Keratinocyte (primary cell): Measurements from ENCODE around the gene FGF4. TPM values are rescaled to one million over a fixed set of nuclear protein-coding genes. Genes with fewer than 3 reads are reported as not detected.
A peak's percentile ranks its signal among the peaks of the same experiment; 100 is the strongest.

Source experiments
- DNase-seq: peaks from one replicate; pipeline ENCODE4 v3.0.0-alpha.2; 2011; ENCODE audit warnings: low read depth, missing footprints, low spot score
- FAIRE-seq: peaks from 2 replicates; lab custom pipeline; 2011; peaks lifted over from hg19 to GRCh38; lab: Jason Lieb, UNC
- H2AFZ ChIP-seq: 2 replicates; pipeline ENCODE4 v1.6.0; 2012; ENCODE audit warnings: low read length, control low read depth, inconsistent platforms; ENCODE audit not compliant: control insufficient read depth
- H3K27ac ChIP-seq: 2 replicates; pipeline ENCODE4 v1.5.1; 2011; ENCODE audit warnings: low read length; ENCODE audit not compliant: control insufficient read depth, insufficient read depth
- H3K27me3 ChIP-seq: 3 replicates; pipeline ENCODE4 v1.6.0; 2011; ENCODE audit warnings: low read length; ENCODE audit not compliant: control insufficient read depth, insufficient read depth; ENCODE audit errors: extremely low read depth
- H3K36me3 ChIP-seq, 2 experiments: 2 replicates in 1 of 2; 3 replicates in 1 of 2; pipeline ENCODE4 v1.5.1; 2011; ENCODE audit warnings: low read length in 2 of 2, mild to moderate bottlenecking in 1 of 2; ENCODE audit not compliant: control insufficient read depth in 2 of 2, insufficient read depth in 2 of 2; ENCODE audit errors: extremely low read depth in 1 of 2
- H3K4me1 ChIP-seq: 3 replicates; pipeline ENCODE4 v1.5.1; 2011; ENCODE audit warnings: low read length; ENCODE audit not compliant: control insufficient read depth, insufficient read depth; ENCODE audit errors: extremely low read depth
- H3K4me2 ChIP-seq: 3 replicates; pipeline ENCODE4 v1.6.0; 2011; ENCODE audit warnings: low read depth, low read length; ENCODE audit not compliant: control insufficient read depth, insufficient read depth; ENCODE audit errors: extremely low read depth
- H3K4me3 ChIP-seq, 3 experiments: fragments of 200-600 bp in 1 of 3; sonication (generic) in 1 of 3; 2 replicates in 2 of 3; 3 replicates in 1 of 3; pipeline ENCODE4 v1.5.1; 2011 to 2016; ENCODE audit warnings: low read length in 3 of 3, mild to moderate bottlenecking in 3 of 3, control low read depth in 2 of 3, inconsistent platforms in 1 of 3, low read depth in 1 of 3, mixed read lengths in 1 of 3, mixed run types in 1 of 3, moderate library complexity in 1 of 3; ENCODE audit not compliant: control insufficient read depth in 2 of 3, insufficient read depth in 2 of 3; ENCODE audit errors: extremely low read depth in 1 of 3
- H3K79me2 ChIP-seq: 2 replicates; pipeline ENCODE4 v1.6.0; 2012; ENCODE audit warnings: low read length; ENCODE audit not compliant: control insufficient read depth, insufficient read depth
- H3K9ac ChIP-seq: 3 replicates; pipeline ENCODE4 v1.6.0; 2011; ENCODE audit warnings: low read length; ENCODE audit not compliant: control insufficient read depth, insufficient read depth; ENCODE audit errors: extremely low read depth
- H3K9me1 ChIP-seq: 3 replicates; pipeline ENCODE4 v1.6.0; 2011; ENCODE audit warnings: low read length; ENCODE audit not compliant: control insufficient read depth, insufficient read depth; ENCODE audit errors: extremely low read depth
- H3K9me3 ChIP-seq: 2 replicates; pipeline ENCODE4 v1.5.1; 2012; ENCODE audit warnings: low read depth, low read length; ENCODE audit not compliant: control insufficient read depth
- H4K20me1 ChIP-seq: 3 replicates; pipeline ENCODE4 v1.6.0; 2011; ENCODE audit warnings: low read length; ENCODE audit not compliant: control insufficient read depth, insufficient read depth; ENCODE audit errors: extremely low read depth
- CTCF ChIP-seq, 3 experiments: IDR thresholded peaks in 1 of 3; conservative IDR thresholded peaks in 1 of 3; optimal IDR thresholded peaks in 1 of 3; 2 replicates in 2 of 3; 3 replicates in 1 of 3; pipeline versions ENCODE3 to v1.5.1; 2011; ENCODE audit warnings: low read length in 3 of 3, mild to moderate bottlenecking in 3 of 3, moderate library complexity in 2 of 3, control low read depth in 1 of 3, inconsistent platforms in 1 of 3; ENCODE audit not compliant: insufficient read depth in 2 of 3; ENCODE audit errors: extremely low read depth in 1 of 3
- EZH2 ChIP-seq: IDR thresholded peaks from one replicate; pipeline ENCODE4 v1.6.1; 2012; ENCODE audit warnings: inconsistent platforms, mild to moderate bottlenecking, low read length, moderate library complexity
- dilution Hi-C: fragments of 300-500 bp; cut with MboI; formaldehyde crosslinking; loops from one replicate; pipeline ENCODE4 v1.7.0; 2020; ENCODE audit warnings: low sequenced_read_pairs; ENCODE audit not compliant: extremely low pct_ligation_motif_present
- polyA plus RNA-seq, 5 experiments: library from polyadenylated mRNA; depleted of rRNA in 3 of 5; stranded (reverse) in 3 of 5; stranded (forward) in 1 of 5; unstranded in 1 of 5; fragments of >200 nt; gene quantifications; 1 replicate in 1 of 5; 2 replicates in 3 of 5; 3 replicates in 1 of 5; pipeline versions ENCODE4 v1.2.1 to v1.2.3, GENCODE V29; 2011 to 2012; ENCODE audit warnings: missing spikeins in 2 of 5, low read depth in 1 of 5, low replicate concordance in 1 of 5

FGF4 gene
- polyA plus RNA-seq, 1 donor (not counting 4 experiments of a cell fraction or from before 2014, with no cell fraction given): not detected

- no peak for FAIRE-seq
- no peaks in the 10 kb centered on the region for H4K20me1 ChIP-seq
- H2AFZ ChIP-seq: no peak within 1 kb of the TSS
- H3K27me3 ChIP-seq: peaks cover 75% of the 10 kb centered on the region
- H3K36me3 ChIP-seq: no peaks in the 10 kb centered on the region
- H3K9me1 ChIP-seq: no peaks in the 10 kb centered on the region
- TF ChIP-seq EZH2: peak; percentile 13
- no peak for TF ChIP-seq CTCF (optimal IDR thresholded peaks at IDR 0.05 in 1 of 3, IDR thresholded peaks at IDR 0.05 in 1 of 3, conservative IDR thresholded peaks at IDR 0.05 in 1 of 3; ENCODE audit: extremely low read depth in 1 of 3, insufficient read depth in 2 of 3, low read length in 3 of 3)
- H3K4me2 ChIP-seq: no peak within 1 kb of the TSS
- H3K9me3 ChIP-seq: no peaks in the 10 kb centered on the region
- no peaks in the 10 kb centered on the region for H3K79me2 ChIP-seq
- dilution Hi-C loops: no loop called here
- H3K4me1 ChIP-seq: no peaks in the 10 kb centered on the region
- H3K27ac ChIP-seq: no peak within 1 kb of the TSS
- DNase-seq: no peak
- H3K9ac ChIP-seq: no peak within 1 kb of the TSS
- no peak within 1 kb of the TSS for H3K4me3 ChIP-seq
These were observed 43.7 kb upstream of the FGF4 start, which contains the start of gene FGF3 for GRCh38 chr11:69818603-69819441. Gene FGF3 (minus strand): TSS chr11:69819416. CDS start chr11:69818933, 483 bp downstream.

DNA sequence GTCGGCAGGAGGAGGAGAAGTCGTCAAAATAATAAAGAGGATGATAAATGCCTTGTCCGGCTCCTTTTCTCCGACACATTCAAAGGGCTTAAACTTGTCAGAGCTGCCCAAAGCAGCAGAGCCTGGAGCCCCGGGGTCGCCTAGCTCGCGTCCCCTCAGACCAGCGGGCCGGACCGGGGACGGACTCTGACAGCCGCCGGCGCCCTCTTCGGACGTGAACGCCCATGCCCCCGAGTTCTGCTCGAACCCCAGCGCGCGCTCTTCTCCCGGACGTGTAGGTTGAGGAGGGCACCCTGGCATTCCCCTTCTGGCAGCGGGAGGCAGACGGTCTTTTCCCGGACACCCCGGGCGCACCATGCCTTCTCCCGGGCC is 43.1 kb upstream of the FGF4 start:
- H3K27me3 ChIP-seq: peaks cover 69% of the 10 kb centered on the region
- H4K20me1 ChIP-seq: no peaks in the 10 kb centered on the region
- H3K4me1 ChIP-seq: no peaks in the 10 kb centered on the region
- no peak overlapping the region for H3K27ac ChIP-seq
- no peak overlapping the region for H3K9ac ChIP-seq
- no peak overlapping the region for H3K4me3 ChIP-seq
- H2AFZ ChIP-seq: no peak overlapping the region
- no peaks in the 10 kb centered on the region for H3K9me1 ChIP-seq
- H3K4me2 ChIP-seq: no peak overlapping the region
- no peaks in the 10 kb centered on the region for H3K9me3 ChIP-seq
- no peaks in the 10 kb centered on the region for H3K79me2 ChIP-seq
- no peaks in the 10 kb centered on the region for H3K36me3 ChIP-seq
- DNase-seq (no peak), FAIRE-seq (no peak)
- TF ChIP-seq CTCF (optimal IDR thresholded peaks at IDR 0.05 in 1 of 3, IDR thresholded peaks at IDR 0.05 in 1 of 3, conservative IDR thresholded peaks at IDR 0.05 in 1 of 3; ENCODE audit: extremely low read depth in 1 of 3, insufficient read depth in 2 of 3, low read length in 3 of 3) (no peak), EZH2 (peak; percentile 29)
- dilution Hi-C loops: no loop called here
